Measurements from ENCODE around the gene RGS10.

RGS10 gene

DNA sequence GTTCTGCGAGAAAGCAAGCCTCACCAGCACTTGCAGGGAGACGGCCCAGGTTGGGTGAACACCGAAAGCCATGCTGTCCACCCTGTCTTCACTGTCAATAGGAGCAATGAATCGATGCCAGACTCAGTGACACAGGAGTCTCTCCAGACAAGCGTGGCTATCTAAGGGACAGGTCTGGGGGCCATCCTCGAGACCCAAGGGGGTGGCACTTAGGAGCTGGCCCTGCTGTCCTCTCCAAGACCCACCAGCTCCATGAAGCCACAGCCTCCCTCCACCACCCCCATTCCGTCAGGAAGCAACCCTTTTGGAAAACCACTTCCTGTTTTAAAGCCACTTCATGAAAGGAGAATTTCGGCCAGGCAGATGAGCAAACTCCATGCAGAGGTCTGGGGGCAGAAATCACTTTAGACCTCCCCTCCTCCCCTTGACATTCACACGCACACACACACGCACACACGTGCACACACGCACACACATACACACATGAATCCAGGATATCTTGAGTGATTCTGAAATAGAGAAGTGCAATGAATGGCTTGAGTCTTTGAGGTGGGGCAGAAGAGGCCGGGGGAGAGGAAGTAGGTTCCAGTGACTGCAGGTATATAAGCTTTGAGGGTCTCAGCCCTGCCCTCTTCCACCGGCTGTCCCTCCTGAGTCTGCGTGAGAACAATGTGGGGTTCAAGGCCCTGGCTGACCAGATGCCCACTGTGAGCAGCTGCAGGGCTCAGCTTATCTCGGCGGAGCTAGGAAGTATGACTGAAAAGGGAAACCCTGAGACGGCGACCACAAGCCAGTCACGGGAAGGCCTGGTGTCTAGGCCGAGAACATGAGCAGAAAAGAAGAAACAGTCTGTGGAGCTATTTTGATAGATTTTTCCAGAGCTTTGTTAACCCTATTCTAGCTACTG, 25.0 kb downstream of the RGS10 start:
- DNase-seq: no peak

DNA sequence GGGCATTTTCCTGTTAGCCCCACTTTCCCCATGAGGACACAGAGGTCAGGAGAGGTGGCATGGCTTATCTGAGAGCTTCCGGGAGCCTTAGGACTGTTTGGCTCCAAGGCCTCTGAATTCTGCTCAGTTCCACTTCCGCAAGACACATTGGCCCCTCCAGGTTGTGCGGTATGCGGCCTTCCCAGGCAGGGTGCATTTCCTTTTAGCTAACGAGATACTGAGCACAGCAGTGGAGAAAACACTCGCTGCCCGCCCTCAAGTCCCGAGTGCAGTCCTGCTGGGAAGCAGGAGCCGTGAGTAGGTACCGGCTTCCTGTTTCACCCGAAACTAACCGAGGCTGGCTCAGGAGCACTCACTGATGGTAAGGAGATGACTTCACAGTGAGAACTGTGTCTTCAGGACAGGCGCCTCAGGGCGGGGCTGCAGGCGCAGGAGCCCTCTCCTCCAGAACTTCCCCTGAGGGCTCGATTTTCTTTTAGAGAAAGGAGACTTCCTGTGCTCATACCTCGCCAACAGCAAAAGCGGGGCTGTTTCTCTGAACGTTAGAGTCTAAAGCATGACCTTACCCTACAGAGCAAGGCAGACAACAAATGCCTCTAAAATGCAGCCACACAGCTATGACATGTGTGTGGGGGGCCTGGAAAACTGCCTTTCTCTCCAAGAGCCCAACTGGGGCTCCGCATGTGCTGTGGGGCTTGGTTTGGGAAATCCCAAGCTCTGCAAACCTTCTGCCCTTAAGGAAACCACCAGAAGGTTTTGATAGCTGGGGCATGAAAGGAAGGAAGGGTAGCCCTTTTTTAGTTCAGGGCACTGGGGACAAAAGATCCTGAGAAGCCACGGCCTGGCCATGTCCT, 25.9 kb downstream of the RGS10 start:
- DNase-seq: no peak

DNA sequence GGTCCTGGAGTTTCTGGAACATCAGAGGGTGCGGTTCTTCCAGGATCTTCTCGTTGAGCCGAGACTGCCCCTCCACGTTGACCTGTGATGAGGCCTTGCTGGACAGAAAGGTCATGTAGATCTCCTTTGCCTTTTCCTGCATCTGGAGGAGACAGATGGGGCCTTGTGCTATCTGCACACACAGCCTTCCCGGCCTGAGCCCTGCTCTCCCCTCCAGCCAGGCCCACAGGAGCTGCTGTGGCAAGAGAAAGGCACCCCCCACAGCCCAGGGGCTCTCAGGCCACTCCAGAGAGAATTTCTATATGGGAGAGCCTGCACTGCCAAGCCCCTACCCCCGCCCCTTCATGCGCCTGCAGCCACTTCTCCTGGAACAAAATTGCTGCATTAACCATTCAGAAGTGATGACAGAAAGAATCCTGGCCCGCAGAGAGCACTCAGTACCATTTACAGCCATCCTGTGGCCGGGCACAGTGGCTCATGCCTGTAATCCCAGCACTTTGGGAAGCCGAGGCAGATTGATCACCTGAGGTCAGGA, 26.9 kb downstream of the RGS10 start:
- no peak for DNase-seq

DNA sequence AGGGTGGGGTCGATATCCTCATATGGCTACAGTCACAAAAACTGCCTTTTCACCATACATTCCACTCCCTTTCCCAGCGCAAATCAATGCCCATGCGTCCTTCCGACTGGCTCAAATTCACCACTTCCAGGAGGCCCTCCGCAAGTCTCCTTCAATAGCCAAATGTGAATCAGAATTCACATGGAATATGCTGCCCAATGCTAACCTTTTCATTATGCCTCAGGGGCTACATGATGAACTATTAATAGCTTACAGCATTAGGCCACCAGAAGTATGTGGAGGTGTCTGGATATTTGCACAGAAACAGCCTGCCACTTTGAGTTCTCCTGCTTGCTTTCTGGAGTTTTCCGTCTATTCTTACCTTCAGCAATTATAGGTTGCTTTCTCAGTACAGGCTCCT, 27.7 kb downstream of the RGS10 start:
- DNase-seq: no peak

DNA sequence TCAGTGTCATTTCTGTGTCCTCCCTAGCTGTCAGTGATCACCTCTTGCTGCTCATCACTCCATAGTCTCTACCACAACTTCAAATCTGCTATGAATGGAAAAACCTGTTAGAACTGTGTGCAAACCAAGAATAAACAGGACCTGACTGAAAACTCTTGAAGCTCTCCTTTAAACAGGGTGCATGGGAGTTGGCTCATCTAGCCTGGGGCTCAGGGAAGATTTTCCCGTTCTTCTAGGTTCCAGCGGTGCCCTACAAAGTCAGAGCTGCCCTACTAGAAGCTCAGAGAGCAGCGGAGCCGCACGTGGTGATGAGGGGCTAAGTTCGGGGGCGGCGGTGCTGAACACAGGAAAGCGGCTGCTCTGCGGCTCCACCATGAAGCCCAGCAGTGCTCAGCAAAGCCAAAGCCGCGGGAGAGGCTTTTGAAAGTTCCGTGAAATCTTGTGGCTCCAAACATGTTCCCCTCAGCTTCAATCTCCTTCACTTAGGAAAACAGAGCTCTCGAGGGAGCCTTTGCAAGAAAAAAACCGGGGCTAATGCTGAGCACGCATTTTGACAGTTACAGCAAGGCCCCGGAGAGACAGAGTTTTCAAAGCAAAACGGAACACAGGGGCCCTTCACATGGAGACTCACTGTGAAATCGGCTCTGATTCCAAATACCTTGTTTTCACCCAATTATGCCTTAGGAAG, 30.5 kb downstream of the RGS10 start:
- no peak for DNase-seq

DNA sequence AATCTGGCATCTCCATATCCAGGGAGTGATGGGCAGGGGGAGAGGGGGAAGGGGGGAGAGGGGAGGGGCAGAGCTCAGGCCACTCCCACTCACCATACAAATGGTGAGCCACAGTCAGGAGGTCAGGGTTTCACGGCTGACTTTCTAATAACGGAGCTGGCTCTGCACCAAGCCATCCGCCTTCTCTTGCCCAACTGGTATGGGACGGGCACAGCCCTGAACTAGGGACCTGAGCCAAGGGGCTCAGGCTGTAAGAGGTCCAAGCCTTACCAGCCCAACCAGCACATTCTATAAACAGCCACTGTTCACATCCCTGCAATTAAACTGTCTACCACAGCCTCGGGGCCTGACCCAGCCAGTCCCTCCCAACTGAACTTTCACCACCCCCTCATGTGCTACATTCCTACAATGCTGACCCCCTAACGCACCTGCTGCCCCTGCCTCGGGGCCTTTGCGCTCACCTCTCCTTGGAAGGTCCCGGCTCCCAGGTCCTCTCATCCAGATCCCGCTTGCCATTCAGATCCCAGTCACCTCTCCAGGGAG, 32.5 kb downstream of the RGS10 start:
- DNase-seq: peak; percentile 81

DNA sequence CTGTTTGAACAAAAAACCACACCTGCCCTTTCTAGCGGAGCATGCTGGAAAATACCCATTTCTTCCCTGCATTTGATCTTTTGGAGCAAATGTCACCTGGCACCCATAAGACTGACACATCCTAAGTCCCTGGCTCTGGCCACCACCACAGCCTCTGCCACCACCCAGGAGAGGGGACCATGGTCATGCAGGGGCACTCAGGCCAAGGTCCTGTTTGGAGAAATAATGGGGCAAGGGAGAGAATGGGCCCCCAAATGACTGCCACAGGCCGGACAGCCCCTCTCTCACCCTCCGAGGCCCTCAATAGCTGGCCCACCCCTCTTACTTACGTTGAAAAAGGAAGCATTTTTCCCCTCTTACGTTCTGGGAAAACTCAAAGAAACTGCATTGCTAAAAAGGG, 35.4 kb downstream of the RGS10 start:
- no peak for DNase-seq

DNA sequence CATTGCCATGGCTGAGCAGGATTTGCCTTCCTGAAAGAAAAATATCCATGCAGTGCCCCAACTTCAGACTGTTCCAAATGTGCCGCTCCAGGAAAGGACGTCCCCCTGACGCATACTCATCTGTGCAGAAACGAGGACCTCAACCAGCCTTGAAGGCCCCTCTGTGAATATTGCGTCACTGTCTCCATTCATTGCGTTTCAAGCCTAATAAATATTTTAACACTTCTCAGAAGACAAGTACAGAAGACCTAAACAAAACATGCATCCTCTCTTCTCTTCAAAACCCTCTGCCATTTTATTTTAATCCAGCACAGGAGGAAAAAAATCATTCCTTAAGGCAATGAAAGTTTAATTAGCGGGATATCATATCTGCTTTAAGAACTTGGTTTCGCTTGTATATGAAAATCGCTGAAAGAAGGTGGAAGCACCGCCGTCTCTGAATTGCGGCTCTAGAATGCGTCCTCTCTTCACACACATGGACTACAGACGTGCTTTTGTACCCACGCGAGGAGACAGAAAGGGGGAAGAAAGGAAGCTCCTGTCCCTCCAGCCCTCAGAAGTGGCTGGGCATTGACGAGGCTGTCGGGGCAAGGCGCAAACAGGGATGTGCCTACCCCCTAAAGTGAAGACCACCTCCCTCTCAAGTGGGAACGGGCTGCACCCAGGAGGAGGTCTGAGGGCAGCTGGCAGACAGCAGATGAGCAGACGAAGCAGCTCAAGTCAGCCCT, 36.8 kb downstream of the RGS10 start:
- no peak for DNase-seq

DNA sequence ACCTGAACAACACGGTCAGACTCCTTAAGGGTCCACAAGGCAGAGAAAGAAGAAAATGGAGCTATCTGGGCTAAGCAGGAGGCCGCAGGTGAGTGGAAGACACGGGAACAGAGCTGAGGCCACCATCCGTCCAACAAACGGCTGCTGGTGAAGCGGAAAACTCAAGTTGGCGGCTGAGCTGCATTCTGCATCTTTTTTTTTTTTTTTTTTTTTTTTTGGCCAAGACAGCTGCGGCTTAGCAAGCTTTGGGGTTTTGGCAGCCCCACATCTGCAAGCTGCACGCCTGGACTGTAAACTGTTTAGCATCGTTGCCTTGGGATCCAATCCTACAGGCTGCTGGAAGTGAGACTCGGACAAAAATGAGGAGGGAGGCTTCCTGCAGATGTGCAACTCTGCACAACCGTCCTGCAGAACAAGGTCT, 37.4 kb downstream of the RGS10 start:
- peak; percentile 92 for DNase-seq

DNA sequence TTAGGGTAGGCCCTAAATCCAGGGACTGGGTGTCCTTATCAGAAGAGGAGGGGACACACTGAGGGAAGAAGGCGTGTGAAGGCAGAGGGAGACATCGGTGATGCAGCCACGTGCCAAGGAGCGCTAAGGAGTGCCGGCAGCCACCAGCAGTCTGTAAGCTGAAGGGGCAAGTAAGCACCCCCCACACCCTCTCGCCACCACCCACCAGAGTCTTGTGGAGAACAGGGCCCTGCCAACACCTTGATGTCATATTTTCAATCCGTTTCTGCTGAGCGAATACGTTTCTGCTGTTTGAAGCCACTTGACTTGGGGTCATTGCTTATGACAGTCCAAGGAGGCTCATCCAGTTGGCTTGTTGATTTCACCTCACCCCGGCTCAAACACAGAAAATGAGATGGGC, 37.9 kb downstream of the RGS10 start:
- DNase-seq: no peak

DNA sequence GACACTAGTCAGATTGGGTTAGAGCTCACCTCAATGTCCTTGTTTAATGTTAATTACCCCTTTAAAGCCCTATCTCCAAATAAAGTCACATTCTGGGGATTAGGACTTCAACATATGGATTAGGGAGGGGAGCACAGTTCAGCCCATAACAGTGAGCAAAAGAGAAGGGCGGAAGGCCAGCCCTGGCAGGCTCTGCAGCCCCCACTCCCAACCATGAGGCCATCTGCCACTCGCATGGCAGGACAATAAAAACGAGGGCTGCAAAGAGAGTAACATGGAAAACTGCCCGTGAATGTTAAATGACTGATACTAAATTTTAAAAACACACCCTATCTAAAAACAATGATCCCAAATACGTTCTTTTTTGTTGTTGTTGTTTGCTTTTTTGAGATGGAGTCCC, 38.7 kb downstream of the RGS10 start:
- DNase-seq: no peak

DNA sequence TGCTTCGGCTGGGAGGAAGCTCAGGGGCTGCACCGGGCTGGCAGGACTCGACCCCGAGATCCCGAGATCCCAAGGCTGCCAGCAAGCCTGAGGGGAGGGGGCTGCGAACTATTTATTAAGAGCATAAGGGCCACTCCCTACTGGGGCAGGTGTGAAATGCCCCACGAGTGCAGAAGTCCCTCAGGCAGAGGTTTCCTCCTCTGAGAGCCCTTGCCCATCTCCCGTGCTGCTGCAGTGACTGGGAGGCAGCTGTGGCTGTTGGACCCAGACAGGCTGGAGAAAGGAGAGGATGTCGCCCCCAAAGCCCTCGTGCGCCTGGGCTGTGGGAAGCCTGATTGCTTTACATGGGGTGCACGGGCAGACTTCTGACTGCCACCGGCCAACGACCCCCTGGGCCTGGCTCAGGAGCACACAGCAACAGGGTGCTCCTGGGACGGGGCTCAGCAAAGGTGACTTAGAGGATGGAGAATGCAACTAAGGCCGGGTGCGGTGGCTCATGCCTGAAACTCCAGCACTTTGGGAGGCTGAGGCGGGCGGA, 39.8 kb downstream of the RGS10 start:
- DNase-seq: no peak

DNA sequence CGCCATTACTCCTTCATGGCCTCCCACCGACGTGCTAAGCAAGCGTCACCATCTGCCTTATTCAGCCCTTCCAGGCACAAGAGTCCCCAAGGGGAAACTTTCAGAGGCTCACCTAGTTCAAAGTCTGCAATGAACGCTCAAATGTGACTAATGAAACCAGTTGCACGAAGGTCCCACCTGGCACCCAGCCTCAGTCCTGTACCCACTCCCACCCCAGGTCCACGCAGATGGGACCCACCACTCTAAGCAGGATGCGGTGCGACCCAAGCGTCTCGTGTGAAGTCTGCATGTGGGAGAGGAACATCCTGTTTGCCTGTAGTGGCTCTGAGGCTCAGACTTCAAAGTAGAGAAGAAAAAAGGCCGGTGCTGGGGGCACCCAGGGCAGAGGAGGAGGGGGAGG, 40.3 kb downstream of the RGS10 start:
- no peak for DNase-seq

DNA sequence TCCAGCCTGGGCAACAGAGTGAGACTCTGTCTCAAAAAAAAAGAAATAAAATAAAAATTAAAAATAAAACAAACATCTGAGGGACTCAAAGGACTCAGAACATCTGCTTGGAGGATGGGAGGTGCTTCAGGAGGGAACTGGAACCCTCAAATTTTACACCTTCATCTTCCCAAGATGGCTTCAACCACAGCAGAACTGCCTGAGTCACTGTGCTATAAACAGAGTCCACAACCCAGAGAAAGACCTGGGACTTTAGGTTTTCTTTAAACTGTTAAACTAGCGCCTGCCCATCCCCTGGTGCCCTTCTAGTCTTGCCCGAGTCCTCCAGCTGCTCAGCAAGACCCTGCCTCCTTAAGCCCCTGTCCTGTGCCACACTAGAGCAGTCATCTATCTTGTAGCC, 40.8 kb downstream of the RGS10 start:
- DNase-seq: no peak

DNA sequence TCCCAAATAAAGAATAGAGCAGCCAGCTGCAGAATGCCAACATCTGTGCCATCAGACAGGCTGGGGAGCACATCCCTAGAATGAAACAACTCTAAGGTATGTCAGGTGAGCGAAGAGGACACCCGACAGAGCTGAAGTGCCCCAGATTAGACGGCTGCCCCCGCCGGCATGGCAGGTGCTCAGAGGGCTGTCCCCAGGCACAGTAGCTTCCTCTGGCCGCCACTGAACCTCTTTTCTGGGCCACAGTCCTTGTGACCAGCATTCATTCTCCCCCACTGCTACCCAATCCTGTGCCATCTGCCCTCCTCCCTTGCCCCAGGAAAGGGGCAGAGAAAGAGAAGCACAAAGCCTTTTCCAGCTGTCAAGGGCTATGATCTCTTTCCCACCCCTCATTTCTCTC, 41.7 kb downstream of the RGS10 start:
- DNase-seq: no peak

DNA sequence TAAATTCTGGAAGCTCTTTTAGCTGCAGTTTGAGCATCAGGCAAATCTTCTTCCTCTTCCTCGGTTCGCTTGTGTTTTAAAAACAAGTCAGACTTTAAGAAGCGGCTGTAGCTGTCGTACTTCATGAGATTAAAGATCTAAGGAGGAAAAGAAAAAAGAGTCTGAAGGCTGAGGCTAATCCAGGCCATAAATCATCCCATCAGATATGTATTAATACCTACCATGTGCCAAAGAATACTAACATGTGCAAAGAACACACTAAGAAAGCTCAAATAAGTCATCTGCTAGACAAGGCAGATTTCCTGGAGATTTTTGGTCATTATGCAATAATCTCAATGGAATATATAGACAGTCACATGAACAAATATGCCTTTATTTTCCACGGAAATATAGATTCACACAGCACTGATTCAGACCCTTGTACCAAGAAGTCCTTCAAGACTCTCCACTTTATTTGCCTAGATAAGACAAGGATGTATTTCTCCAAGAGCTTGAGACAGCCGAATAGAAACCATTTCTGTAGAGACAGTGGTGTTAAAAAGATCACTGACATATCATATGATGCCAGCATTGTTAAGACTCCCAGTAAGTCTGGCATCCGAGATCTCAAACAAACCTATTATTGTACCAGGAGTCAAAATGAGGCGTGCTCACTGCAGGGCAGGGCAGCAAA, 42.3 kb downstream of the RGS10 start:
- DNase-seq: no peak

DNA sequence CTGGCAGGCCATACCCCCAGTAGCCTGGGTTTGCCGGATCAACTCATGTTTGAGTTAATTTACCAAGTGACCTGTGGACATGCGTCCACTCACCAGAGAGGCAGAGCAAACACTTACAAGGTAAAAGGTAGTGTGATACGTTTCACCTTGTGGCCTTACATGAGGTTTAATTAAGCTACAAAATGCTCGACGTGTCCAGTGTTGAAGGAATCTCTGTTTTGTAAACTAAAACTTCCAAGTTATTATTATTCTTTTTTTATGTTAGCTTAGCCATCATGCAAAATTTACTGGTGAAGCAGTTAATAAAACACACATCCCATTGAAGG, 42.9 kb downstream of the RGS10 start:
- DNase-seq: no peak

DNA sequence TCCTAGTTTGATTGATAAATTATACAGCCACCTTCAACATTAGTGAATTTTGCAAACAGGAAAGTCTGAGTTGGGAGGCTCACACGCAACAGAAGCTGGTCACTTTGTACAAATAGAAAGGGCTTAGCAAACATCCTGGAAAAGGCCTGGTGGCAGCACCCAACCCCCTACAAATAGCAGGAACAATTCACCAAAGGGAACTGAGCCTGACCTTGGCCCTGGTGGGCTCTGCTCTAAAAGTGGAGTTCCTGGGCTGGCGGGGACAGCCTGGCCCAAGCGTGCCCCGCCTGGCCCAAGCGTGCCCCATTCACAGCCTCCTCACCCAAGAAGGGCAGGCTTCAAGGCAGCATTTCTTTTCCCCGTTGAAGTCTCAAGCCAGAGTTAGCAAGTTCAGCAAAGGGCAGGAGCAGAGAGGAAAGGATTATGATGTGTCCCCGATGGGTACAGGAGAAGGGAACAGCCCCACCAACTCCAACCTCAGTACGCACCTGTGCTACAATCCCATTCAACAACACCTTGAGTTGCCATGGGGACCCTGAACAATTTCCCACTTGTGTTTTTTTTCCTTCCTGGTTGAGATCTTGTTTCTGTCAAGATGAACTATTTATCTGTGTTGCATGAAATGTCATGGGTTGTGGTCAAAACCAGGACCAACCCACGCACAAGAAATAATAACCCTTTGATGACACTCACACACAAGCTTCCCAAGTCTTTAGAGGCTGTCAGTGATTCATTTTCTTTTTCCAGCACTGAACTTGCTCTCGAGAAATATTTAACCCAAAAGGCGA, 43.4 kb downstream of the RGS10 start:
- DNase-seq: no peak

DNA sequence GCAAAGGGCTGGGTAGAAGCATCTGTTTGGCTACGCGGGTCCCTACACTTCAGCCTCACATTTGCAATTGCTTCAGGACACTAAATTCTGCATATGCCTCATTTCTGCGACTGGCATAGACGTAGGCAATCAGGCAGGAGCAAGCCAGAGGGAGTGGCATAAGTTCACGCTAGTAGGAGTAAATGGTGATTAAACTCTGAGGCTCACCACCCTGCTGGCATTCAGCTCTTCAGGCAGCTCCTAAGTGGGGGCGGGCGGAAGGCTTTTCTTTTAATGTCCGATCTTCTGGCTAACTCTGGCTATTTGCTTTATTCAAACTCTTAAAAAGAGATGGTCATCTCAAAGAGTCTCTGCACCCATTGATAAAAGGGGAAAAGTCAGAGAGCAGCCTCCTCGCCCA, 45.3 kb downstream of the RGS10 start:
- DNase-seq: no peak

DNA sequence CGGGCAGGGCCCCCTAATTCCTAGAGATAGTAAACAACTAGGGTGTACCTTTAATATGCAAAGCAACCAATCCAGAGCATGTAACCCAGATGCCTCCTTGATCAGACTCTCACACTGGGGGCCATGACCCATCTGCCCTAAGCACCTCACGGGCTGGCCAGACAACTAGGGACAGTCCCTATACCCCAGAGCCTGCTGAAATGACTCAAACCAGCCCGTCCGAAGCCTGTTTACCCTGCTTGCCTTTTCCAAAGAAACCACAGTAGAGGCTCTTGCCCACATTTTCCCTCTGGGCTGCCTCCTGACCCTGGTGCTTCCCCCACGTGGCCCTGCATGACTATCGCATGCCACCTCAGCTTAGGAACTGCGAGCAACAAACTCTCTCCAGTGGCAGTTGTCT, 46.2 kb downstream of the RGS10 start:
- no peak for DNase-seq

DNA sequence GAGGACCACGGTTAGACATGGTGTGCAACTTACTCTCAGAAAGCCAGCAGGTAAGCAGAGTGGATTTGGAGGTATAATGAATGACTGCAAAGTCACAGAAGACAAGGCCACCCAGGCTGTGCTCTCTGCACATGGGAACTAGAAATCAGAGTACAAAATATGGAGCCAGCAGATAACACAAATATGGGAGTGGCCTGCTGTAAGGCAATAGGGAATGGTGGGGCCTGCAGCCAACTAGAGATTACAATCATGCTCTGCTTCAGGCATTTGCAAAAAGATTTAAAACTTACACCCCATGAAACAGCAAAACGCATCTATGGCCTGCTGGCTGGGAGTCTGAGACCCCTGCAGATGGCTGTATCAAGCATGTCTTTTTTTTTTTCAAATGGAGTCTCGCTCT, 47.0 kb downstream of the RGS10 start:
- DNase-seq: no peak

Measured in right hindlimb (tissue), 1 donor.